Measurements from ENCODE around the gene SPRY2.
A peak's percentile ranks its signal among the peaks of the same experiment; 100 is the strongest.
"Not testable (repeated sequence)": the region's sequence is repeated elsewhere in the genome, so short reads cannot be mapped to it uniquely, and the experiment has no call there.

The SPRY2 gene

DNA sequence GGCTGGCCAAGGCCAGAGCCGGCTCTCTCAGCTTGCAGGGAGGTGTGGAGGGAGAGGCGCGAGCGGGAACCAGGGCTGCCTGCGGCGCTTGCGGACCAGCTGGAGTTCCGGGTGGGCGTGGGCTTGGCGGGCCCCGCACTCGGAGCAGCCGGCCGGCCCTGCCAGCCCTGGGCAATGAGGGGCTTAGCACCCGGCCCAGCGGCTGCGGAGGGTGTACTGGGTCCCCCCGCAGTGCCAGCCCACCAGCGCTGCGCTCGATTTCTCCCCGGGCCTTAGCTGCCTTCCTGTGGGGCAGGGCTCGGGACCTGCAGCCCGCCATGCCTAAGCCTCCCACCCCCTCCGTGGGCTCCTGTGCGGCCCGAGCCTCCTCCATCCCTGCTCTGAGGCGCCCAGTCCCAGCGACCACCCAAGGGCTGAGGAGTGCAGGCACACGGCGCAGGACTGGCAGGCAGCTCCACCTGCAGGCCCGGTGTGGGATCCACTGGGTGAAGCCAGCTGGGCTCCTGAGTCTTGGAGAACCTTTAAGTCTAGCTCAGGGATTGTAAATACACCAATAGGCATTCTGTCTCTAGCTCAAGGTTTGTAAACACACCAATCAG lies 14.7 kb upstream of the SPRY2 start:
- H3K27ac ChIP-seq (ENCODE audit: low read depth, low read length, severe bottlenecking); H3K9me3 ChIP-seq (ENCODE audit: control insufficient read depth, low read length); H3K4me3 ChIP-seq (ENCODE audit: extremely low read depth, insufficient read depth, low read length, poor library complexity, severe bottlenecking); H3K36me3 ChIP-seq (ENCODE audit: control insufficient read depth, insufficient read depth, low read length): not testable (repeated sequence)
- H3K4me1 ChIP-seq (ENCODE audit: control insufficient read depth, insufficient read depth, low read length, poor library complexity, severe bottlenecking) = peaks cover 11% of the 10 kb centered on the region
- WGBS, 2 experiments (ENCODE audit: insufficient coverage in 2 of 2) = 97% methylated on average over 20 to 21 of the region's 32 CpGs

DNA sequence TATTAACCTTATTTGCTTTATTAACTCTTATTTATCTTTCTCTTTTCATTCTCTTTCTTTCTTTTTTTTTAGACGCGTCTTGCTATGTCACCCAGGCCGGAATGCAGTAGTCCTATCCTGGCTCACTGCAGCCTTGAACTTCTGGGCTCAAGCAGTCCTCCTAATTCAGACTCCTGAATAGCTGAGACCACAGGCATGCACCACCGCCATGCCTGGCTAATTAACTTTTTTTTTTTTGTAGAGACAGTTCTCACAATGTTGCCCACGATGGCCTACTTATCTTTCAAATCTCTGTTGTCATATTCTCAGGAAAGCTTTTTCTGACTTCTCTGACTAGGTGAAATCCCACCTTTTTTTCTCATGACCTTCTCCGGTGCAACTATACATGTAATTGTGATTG lies 7.8 kb upstream of the SPRY2 start:
- no peaks in the 10 kb centered on the region for H3K36me3 ChIP-seq (ENCODE audit: control insufficient read depth, insufficient read depth, low read length)
- 82 to 93% methylated on average over 3 to 4 of the region's 6 CpGs for WGBS, 2 experiments (ENCODE audit: insufficient coverage in 2 of 2)
- H3K4me1 ChIP-seq (ENCODE audit: control insufficient read depth, insufficient read depth, low read length, poor library complexity, severe bottlenecking) = peaks cover 5% of the 10 kb centered on the region
- H3K4me3 ChIP-seq (ENCODE audit: extremely low read depth, insufficient read depth, low read length, poor library complexity, severe bottlenecking) = no peak overlapping the region
- no peak overlapping the region for H3K27ac ChIP-seq (ENCODE audit: low read depth, low read length, severe bottlenecking)
- H3K9me3 ChIP-seq (ENCODE audit: control insufficient read depth, low read length) = no peaks in the 10 kb centered on the region

DNA sequence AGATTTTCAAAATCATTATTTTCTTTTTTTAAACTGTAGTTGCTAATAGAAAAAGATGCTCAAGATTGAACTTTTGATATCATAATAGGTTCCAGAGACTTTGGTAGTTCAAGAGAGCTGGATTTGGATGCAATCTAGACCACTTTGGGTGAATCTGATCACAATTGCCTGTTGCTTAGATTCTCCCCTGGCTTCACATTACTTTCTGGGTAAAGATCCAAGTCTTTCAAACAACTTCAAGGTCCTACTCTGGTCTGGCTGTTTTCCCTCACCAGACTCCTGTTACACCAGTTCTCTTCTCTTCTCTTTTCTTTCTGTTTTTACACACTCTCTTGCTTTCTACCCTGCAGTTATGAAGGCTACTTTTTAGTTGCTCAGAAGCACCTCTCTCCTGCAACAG lies 7.4 kb upstream of the SPRY2 start:
- peaks cover 5% of the 10 kb centered on the region for H3K4me1 ChIP-seq (ENCODE audit: control insufficient read depth, insufficient read depth, low read length, poor library complexity, severe bottlenecking)
- no peak overlapping the region for H3K27ac ChIP-seq (ENCODE audit: low read depth, low read length, severe bottlenecking)
- no peak overlapping the region for H3K4me3 ChIP-seq (ENCODE audit: extremely low read depth, insufficient read depth, low read length, poor library complexity, severe bottlenecking)
- no peaks in the 10 kb centered on the region for H3K36me3 ChIP-seq (ENCODE audit: control insufficient read depth, insufficient read depth, low read length)
- H3K9me3 ChIP-seq (ENCODE audit: control insufficient read depth, low read length) = no peaks in the 10 kb centered on the region

DNA sequence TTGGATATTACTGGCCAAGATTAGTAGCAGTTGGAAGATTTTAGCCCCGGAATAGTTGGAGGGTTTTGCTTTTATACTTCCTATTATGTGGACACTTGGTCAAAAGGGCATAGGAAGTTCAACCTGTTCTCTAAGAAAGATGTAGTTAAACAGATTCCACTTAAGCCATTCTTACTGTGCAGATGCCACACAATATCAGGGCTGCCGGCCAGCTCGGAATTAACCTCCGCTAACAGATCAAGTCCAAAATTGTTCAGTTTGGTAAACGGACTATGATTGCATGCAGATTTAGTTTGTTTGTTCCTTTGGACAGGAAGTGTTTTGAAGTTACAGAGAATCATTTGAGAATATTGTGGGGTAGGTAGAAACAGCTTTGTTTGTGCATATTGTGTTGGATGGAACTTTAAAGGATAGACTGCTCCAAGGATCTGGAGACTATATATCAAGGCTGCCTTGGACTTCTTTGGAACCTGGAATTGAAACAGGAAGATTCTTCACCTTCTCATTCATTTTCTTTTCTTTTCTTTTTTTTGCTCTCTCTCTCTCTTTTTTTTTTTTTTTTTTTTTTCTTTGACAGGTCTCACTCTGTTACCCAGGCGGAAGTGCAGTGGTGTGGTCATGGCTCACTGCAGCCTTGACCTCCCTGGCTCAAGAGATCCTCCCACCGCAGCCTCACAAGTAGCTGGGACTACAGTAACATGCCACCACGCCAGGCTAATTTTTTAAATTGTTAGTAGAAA lies 5.0 kb upstream of the SPRY2 start:
- peaks cover 9% of the 10 kb centered on the region for H3K4me1 ChIP-seq (ENCODE audit: control insufficient read depth, insufficient read depth, low read length, poor library complexity, severe bottlenecking)
- H3K27ac ChIP-seq (ENCODE audit: low read depth, low read length, severe bottlenecking) = no peak overlapping the region
- no peaks in the 10 kb centered on the region for H3K9me3 ChIP-seq (ENCODE audit: control insufficient read depth, low read length)
- 97 to 100% methylated on average over 6 of the region's 8 CpGs for WGBS, 2 experiments (ENCODE audit: insufficient coverage in 2 of 2)
- no peak overlapping the region for H3K4me3 ChIP-seq (ENCODE audit: extremely low read depth, insufficient read depth, low read length, poor library complexity, severe bottlenecking)
- no peaks in the 10 kb centered on the region for H3K36me3 ChIP-seq (ENCODE audit: control insufficient read depth, insufficient read depth, low read length)

DNA sequence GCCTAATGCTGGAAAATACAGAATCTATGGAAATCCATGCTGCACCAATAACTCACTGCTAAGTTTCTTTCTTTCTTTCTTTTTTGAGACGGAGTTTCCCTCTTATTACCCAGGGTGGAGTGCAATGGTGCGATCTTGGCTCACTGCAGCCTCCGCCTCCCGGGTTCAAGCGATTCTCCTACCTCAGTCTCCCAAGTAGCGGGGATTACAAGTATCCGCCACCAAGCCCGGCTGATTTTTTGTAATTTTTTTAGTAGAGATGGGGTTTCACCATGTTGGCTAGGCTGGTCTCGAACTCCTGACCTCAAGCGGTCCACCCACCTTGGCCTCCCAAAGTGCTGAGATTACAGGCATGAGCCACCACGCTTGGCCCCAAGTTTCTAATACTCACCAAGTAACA lies 3.1 kb upstream of the SPRY2 start:
- WGBS, 2 experiments (ENCODE audit: insufficient coverage in 2 of 2) = 90 to 97% methylated on average over 2 to 10 of the region's 11 CpGs

DNA sequence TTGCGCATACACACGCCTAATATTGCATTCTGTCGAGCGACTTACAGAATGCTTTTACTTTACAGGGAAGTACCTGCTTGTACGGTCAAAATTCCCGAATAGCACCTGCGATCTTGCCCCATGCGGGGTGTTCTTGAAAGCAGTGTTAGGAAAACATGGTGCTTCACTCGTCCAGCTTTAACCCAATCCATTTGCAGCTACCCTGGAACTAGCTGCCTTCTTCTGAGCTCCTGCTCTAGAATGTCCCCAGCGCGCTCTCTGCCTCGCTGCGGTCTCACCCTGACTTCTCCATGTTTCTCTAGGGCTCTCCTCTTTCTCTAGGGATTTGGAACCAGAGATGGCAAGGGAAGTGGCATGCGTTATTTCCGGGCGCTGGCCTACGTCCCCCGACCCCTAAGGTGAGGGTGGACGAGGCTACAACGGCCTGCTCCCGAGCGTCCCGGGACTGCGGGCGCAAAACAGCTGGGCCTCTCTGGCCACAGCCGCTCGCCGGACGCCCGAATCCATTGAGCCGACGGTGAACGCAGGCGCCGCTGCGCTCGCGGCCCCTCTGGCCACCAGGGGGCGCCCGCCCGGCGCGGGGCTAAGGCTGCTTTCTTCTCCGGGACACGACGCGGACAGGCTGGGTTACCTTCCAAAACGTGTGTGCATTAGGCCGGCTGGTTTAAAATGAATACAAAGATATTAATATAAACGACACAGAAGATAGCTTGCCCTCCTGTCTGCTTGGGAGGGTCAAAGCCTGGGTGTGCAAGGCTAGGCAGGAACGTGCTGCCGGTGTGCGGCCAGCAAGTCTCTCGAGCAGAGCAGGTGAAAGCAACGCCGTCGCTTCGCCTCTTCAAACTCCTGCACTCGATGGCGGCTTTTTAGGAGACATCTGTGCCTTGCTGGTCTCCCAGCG lies 1.8 kb upstream of the SPRY2 start:
- Histone ChIP-seq H3K27ac (ENCODE audit: low read depth, low read length, severe bottlenecking) (peak overlapping the region; percentile 99), H3K4me1 (ENCODE audit: control insufficient read depth, insufficient read depth, low read length, poor library complexity, severe bottlenecking) (peaks cover 9% of the 10 kb centered on the region)

More for the DNA sequence above, 3.1 kb upstream of the SPRY2 start:
- not testable (repeated sequence) for H3K4me3 ChIP-seq (ENCODE audit: extremely low read depth, insufficient read depth, low read length, poor library complexity, severe bottlenecking); H3K9me3 ChIP-seq (ENCODE audit: control insufficient read depth, low read length); H3K27ac ChIP-seq (ENCODE audit: low read depth, low read length, severe bottlenecking); H3K4me1 ChIP-seq (ENCODE audit: control insufficient read depth, insufficient read depth, low read length, poor library complexity, severe bottlenecking)
- peaks cover 11% of the 10 kb centered on the region for H3K36me3 ChIP-seq (ENCODE audit: control insufficient read depth, insufficient read depth, low read length)

DNA sequence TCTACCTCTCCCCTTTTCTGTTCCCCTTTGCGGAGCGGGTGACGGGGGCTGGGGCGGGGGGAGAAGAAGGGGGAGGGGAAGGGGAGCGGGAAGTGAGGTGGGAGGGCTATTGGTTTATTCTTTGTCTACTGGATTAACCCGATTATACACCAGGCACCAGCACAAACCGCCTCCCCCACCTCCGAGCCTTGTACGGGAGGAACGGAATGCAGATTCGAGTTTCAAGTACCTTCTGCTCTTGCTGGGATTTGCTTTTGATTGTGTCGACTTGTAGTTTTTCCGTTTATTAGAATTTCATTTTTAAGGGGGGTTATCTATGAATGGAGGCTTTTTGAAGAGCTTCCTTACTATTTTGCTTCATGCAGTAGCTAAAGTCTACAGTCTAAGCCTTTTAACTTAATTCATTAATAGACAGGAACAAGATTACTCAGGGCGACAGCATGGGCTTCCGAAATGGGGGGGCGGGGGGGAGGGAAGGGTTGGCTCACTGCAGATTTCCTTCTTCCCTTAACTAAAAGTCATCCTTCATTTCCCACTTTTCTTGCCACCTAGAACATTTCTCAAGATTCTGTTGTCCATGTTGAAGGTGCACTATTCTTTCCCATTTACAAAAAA lies 937 bp upstream of the SPRY2 start:
- Histone ChIP-seq H3K4me3 (ENCODE audit: extremely low read depth, insufficient read depth, low read length, poor library complexity, severe bottlenecking) (peak overlapping the region; percentile 100), H3K9me3 (ENCODE audit: control insufficient read depth, low read length) (no peaks in the 10 kb centered on the region), H3K36me3 (ENCODE audit: control insufficient read depth, insufficient read depth, low read length) (peaks cover 31% of the 10 kb centered on the region), H3K4me1 (ENCODE audit: control insufficient read depth, insufficient read depth, low read length, poor library complexity, severe bottlenecking) (peaks cover 13% of the 10 kb centered on the region), H3K27ac (ENCODE audit: low read depth, low read length, severe bottlenecking) (peak overlapping the region; percentile 99)
- 0% methylated on average over 1 to 3 of the region's 16 CpGs for WGBS, 2 experiments (ENCODE audit: insufficient coverage in 2 of 2)

More for the DNA sequence above, 1.8 kb upstream of the SPRY2 start:
- peaks cover 22% of the 10 kb centered on the region for H3K36me3 ChIP-seq (ENCODE audit: control insufficient read depth, insufficient read depth, low read length)
- no peaks in the 10 kb centered on the region for H3K9me3 ChIP-seq (ENCODE audit: control insufficient read depth, low read length)
- H3K4me3 ChIP-seq (ENCODE audit: extremely low read depth, insufficient read depth, low read length, poor library complexity, severe bottlenecking) = peak overlapping the region; percentile 100
- WGBS, 2 experiments (ENCODE audit: insufficient coverage in 2 of 2) = 18% methylated on average over 35 to 53 of the region's 61 CpGs

DNA sequence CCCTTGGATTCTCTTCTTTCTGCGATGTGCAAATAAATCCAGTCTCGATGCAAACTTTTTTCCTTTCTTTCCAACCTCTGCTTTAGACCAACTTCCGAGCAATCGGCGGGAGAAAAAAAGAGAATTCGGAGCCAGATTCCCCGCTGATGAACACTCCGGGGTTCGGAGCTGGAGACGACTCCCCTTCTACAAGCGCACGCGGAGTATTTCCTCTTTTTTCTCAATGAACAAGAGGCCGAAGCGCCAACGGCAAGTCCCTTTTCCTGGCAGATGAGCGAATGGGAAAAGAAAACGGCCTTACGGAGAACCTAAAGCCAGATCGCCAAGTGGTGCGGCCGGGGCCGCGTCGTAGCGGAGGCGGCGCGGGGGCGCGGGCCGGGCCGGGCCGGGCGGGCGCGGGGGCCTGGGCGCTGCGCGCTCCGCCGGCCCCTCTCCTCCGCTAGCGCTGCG lies 250 bp downstream of the SPRY2 start:
- Histone ChIP-seq H3K4me3 (ENCODE audit: extremely low read depth, insufficient read depth, low read length, poor library complexity, severe bottlenecking) (peak overlapping the region; percentile 100), H3K27ac (ENCODE audit: low read depth, low read length, severe bottlenecking) (peak overlapping the region; percentile 99), H3K9me3 (ENCODE audit: control insufficient read depth, low read length) (no peaks in the 10 kb centered on the region), H3K4me1 (ENCODE audit: control insufficient read depth, insufficient read depth, low read length, poor library complexity, severe bottlenecking) (peaks cover 13% of the 10 kb centered on the region), H3K36me3 (ENCODE audit: control insufficient read depth, insufficient read depth, low read length) (peaks cover 38% of the 10 kb centered on the region)
- WGBS, 2 experiments (ENCODE audit: insufficient coverage in 2 of 2) = 0 to 2% methylated on average over 12 to 29 of the region's 45 CpGs

DNA sequence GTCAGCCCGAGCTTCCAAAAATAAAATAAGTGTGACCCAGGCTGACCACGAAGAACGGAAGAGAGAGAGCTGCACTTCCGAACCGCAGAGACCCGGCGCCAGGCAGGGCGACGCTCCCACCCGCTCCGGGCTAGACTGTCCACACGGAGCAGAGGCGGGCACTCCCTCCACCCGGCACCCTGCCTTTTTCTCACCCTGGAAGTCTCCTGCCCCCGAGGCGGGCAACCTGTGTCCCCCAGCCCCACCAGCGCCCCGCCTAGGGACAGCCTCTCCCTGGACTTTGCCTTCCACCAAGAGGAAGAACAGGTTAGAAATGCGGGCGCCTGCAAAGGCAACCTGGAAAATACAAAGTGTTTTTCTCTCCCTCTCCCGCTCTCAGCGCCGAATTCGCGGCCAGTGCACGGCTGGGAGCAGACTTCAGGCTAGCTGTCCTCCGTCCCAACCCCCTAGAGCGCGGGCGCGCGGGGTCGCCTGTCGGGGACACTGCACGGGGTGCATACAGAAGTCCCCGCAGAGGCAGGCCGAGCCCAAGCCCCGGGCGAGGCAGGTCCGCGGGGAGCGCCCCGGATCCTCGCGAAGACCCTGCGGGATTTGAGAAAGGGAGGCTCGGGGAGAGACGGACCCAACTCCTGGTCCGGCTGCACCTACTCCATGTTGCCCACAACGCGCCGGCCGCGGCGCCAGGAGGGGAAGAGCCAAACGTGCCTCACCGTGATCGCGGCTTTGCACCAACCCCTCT lies 845 bp downstream of the SPRY2 start:
- whole genome bisulfite sequencing, 2 experiments (ENCODE audit: insufficient coverage in 2 of 2) = 0% methylated on average over 48 to 52 of the region's 59 CpGs
- peaks cover 11% of the 10 kb centered on the region for H3K4me1 ChIP-seq (ENCODE audit: control insufficient read depth, insufficient read depth, low read length, poor library complexity, severe bottlenecking)
- no peaks in the 10 kb centered on the region for H3K9me3 ChIP-seq (ENCODE audit: control insufficient read depth, low read length)

DNA sequence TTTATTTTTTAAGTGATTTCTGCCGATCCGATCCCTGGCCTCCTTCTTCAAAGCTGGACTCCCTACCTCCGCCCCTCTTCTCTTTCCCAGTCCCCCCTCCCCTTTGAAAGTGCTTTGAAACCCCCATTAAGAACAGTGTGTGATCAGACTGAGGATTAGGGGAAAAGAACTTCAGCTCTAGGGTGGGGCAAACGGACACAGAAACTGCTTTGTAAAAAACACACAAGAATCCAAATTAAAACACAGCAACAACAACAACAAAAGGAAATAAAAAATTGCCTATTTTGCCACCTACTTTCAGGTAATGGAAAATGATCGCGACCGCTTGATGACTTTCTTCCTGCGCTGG lies 1.4 kb downstream of the SPRY2 start:
- Histone ChIP-seq H3K36me3 (ENCODE audit: control insufficient read depth, insufficient read depth, low read length) (peaks cover 46% of the 10 kb centered on the region), H3K27ac (ENCODE audit: low read depth, low read length, severe bottlenecking) (peak overlapping the region; percentile 99), H3K4me1 (ENCODE audit: control insufficient read depth, insufficient read depth, low read length, poor library complexity, severe bottlenecking) (peaks cover 8% of the 10 kb centered on the region), H3K4me3 (ENCODE audit: extremely low read depth, insufficient read depth, low read length, poor library complexity, severe bottlenecking) (peak overlapping the region; percentile 100), H3K9me3 (ENCODE audit: control insufficient read depth, low read length) (no peaks in the 10 kb centered on the region)
- 0% methylated on average over 4 of the region's 8 CpGs for WGBS, 2 experiments (ENCODE audit: insufficient coverage in 2 of 2)

More for the DNA sequence above, 845 bp downstream of the SPRY2 start:
- Histone ChIP-seq H3K27ac (ENCODE audit: low read depth, low read length, severe bottlenecking) (peak overlapping the region; percentile 99), H3K36me3 (ENCODE audit: control insufficient read depth, insufficient read depth, low read length) (peaks cover 41% of the 10 kb centered on the region), H3K4me3 (ENCODE audit: extremely low read depth, insufficient read depth, low read length, poor library complexity, severe bottlenecking) (peak overlapping the region; percentile 100)

Measured in mesodermal cell (in vitro differentiated cells).